Measurements from ENCODE around the gene ATL1. TPM values are rescaled to one million over a fixed set of nuclear protein-coding genes. Genes with fewer than 3 reads are reported as not detected.

The ATL1 gene
- total RNA-seq, result 8.4 TPM
- long read RNA-seq, partial matches to known transcripts, result 5 of 13 reads
- long read RNA-seq, other reads (novel, unspliced or antisense), result 6 of 13 reads

GRCh38 chr14:50559990-50560930, at the start of gene ATL1:
ATL1 (plus strand) TSS chr14:50560145; CDS start chr14:50560266, 121 bp downstream.
- intact Hi-C loops (cut with DNase I), result no loop called here
- ATAC-seq (peak; percentile 95 to 96), DNase-seq (peak; percentile 82)
- Histone ChIP-seq H3K4me1 (peaks cover 18% of the 10 kb centered on the region), H3K4me3 (peak within 1 kb of the TSS; percentile 78), H3K27me3 (ENCODE audit: low read depth) (no peaks in the 10 kb centered on the region), H3K9me3 (no peaks in the 10 kb centered on the region), H3K27ac (peak within 1 kb of the TSS; percentile 91), H3K36me3 (no peaks in the 10 kb centered on the region)
- TF ChIP-seq, protein P1, sequence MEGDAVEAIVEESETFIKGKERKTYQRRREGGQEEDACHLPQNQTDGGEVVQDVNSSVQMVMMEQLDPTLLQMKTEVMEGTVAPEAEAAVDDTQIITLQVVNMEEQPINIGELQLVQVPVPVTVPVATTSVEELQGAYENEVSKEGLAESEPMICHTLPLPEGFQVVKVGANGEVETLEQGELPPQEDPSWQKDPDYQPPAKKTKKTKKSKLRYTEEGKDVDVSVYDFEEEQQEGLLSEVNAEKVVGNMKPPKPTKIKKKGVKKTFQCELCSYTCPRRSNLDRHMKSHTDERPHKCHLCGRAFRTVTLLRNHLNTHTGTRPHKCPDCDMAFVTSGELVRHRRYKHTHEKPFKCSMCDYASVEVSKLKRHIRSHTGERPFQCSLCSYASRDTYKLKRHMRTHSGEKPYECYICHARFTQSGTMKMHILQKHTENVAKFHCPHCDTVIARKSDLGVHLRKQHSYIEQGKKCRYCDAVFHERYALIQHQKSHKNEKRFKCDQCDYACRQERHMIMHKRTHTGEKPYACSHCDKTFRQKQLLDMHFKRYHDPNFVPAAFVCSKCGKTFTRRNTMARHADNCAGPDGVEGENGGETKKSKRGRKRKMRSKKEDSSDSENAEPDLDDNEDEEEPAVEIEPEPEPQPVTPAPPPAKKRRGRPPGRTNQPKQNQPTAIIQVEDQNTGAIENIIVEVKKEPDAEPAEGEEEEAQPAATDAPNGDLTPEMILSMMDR (IDR thresholded peaks at IDR 0.05), result no peak

DNA sequence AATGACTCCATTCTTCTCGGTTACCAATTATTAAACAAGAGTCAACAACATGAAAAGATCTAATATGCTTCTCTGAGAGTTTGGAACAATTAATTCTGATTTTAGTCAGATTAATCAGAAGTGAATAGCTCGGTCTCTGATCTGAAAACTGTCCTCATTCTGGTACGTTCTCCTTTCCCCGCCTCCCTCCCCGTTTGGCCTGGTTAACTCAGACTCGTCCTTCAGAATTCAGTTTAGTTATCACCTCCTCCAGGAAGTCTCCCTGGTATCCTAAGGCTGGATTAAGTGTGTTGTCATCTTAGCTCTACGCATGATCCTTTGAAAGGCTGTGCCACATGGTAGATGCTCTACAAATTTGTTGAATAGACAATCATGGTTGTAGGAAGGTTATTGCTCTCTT, 49.8 kb upstream of the ATL1 start:
- intact Hi-C loops (cut with DNase I), result no loop called here
- no peak overlapping the region for H3K27ac ChIP-seq
- no peaks in the 10 kb centered on the region for H3K27me3 ChIP-seq (ENCODE audit: low read depth)
- H3K4me1 ChIP-seq, result no peaks in the 10 kb centered on the region
- H3K4me3 ChIP-seq, result no peak overlapping the region
- H3K36me3 ChIP-seq, result no peaks in the 10 kb centered on the region
- ATAC-seq (no peak), DNase-seq (no peak)
- H3K9me3 ChIP-seq, result no peaks in the 10 kb centered on the region
- TF ChIP-seq, protein P1 (IDR thresholded peaks at IDR 0.05), result no peak

DNA sequence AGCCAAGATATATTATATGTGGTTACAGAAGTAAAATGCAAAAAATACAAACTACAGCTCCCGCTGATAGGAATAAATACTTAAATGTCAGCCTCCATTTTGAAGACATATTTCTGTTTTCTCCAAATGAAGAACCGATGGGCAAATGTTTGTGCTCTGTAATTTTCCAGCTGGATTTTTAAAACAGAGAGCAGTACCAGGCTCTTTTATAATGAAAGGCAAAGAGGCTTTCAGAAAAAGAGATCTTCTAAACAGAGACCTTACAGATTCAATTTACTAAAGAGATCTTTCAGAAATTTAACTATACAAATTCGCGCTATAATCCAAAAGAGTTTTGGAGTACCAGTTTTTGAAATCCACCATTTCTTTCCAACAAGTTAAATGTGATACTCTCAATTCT, 47.5 kb upstream of the ATL1 start:
- DNase-seq (no peak), ATAC-seq (no peak)
- Histone ChIP-seq H3K27ac (no peak overlapping the region), H3K4me1 (no peaks in the 10 kb centered on the region), H3K9me3 (no peaks in the 10 kb centered on the region), H3K4me3 (no peak overlapping the region), H3K27me3 (ENCODE audit: low read depth) (no peaks in the 10 kb centered on the region), H3K36me3 (no peaks in the 10 kb centered on the region)
- intact Hi-C loops (cut with DNase I), result no loop called here
- TF ChIP-seq, protein P1 (IDR thresholded peaks at IDR 0.05), result no peak

DNA sequence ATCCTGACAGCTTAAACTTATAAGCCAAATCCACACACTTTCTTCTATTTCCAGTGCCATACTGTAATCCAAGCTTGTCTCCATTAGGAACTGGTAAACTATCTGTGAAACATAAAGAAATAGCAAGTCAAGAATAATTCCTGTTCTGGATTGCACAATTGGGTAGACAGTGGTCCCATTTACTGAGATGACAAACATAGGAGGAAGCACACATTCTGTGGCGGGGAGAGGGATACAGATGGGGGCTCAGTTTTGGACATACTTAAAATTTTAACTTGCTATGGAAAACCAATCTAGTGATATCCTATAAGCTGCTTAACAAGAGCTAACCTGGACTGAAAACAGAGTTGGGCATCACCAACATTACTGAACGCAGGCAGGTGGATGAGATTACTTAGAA, 43.9 kb upstream of the ATL1 start:
- TF ChIP-seq, protein P1 (IDR thresholded peaks at IDR 0.05), result no peak
- ATAC-seq (no peak), DNase-seq (no peak)
- Histone ChIP-seq H3K4me3 (no peak overlapping the region), H3K27me3 (ENCODE audit: low read depth) (no peaks in the 10 kb centered on the region), H3K9me3 (no peaks in the 10 kb centered on the region), H3K4me1 (peaks cover 2% of the 10 kb centered on the region), H3K36me3 (no peaks in the 10 kb centered on the region), H3K27ac (no peak overlapping the region)
- intact Hi-C loops (cut with DNase I), result no loop called here

DNA sequence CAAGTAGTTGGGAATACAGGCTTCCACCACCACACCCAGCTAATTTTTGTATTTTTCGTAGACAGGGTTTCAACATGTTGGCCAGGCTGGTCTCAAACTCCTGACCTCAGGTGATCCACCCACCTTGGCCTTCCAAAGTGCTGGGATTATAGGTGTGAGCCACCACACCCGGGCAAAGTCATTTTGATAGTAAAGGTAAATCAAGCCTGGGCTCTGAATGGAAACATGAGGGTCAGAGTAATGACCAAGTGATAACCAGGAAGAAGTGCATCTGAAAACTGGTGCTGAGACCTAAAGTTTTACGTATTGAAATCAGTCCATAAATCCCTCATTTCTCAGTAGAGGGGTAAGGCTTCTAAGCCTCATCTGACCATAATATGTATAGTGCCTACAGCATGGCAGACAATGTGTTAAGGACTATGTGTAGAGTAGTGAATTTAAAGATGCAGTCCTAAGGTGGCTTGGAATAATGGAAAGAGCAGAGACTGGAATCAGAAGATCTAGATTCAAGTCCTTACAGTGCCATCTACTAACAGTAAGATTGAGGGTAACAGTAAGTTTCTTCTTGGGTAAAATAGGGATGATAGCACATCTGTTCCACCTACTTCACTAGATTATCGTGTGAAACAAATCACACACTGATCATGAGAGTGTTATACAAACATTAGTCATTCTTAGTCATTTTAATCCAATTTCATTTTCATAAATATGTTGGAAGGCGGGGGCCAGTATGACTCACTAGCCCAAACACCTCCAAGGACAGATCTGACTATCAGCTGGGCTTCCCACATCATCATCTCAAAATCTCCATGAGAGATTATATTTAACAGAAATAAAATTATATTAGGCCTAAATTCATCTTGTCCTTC, 38.8 kb upstream of the ATL1 start:
- H3K4me3 ChIP-seq, result no peak overlapping the region
- peaks cover 35% of the 10 kb centered on the region for H3K4me1 ChIP-seq
- no peaks in the 10 kb centered on the region for H3K36me3 ChIP-seq
- intact Hi-C loops (cut with DNase I), result loop anchor here (10.0 kb wide), 1 partner anchor 196 kb away; no protein-coding TSS in a partner anchor
- DNase-seq (no peak), ATAC-seq (peak in 1 of 2 donors; percentile 78)
- H3K9me3 ChIP-seq, result no peaks in the 10 kb centered on the region
- TF ChIP-seq, protein P1 (IDR thresholded peaks at IDR 0.05), result no peak
- H3K27me3 ChIP-seq (ENCODE audit: low read depth), result no peaks in the 10 kb centered on the region
- no peak overlapping the region for H3K27ac ChIP-seq

Measured in lower lobe of right lung (tissue), 2 donors.